Upper lobe of left lung (tissue), 4 donors: ENCODE measurements around the gene HERC3.

Source experiments
- EP300 ChIP-seq, 4 donors: sonication (generic); formaldehyde crosslinking; IDR thresholded peaks; one replicate each; pipeline ENCODE4 v1.5.1; 2017; ENCODE audit warnings: antibody characterized with exemption in 4 of 4, control low read depth in 2 of 4
- POLR2A ChIP-seq, 4 donors: fragments of 450-650 bp; IDR thresholded peaks; one replicate each; pipeline ENCODE4 v1.5.1; 2016 to 2017; ENCODE audit warnings: antibody characterized with exemption in 4 of 4, mild to moderate bottlenecking in 2 of 4
- POLR2AphosphoS5 ChIP-seq, 2 donors: sonication (generic); formaldehyde crosslinking; IDR thresholded peaks; one replicate each; pipeline ENCODE4 v1.5.1; 2017; ENCODE audit warnings: antibody characterized with exemption in 2 of 2
- TF ChIP-seq, protein P1 (sequence below), 6 experiments: fragments of 450-650 bp in 4 of 6; fragments of 200-600 bp in 2 of 6; sonication (generic) in 2 of 6; IDR thresholded peaks; one replicate each; pipeline ENCODE4 v1.5.1; 2016 to 2019; ENCODE audit warnings: antibody characterized with exemption in 6 of 6

DNA sequence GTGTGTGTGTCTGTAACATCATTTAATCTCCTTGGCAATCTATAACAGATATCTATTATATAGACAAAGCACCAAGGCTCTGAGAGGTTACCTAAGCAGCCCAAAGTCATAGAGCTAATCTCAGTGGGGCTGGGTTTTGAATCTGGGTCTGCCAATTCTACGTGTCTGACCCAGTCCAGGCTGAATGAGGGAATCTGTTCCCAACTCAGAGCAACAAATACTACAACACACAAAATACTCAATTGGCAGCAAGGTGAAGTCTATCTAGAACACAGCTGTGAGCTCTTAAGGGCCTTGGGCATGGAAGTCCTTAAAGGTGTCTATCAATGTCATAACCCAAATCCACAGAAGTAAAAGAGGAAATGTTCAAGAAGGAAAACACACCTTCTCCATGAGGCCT, 152.9 kb downstream of the HERC3 start:
- TF ChIP-seq, protein P1, sequence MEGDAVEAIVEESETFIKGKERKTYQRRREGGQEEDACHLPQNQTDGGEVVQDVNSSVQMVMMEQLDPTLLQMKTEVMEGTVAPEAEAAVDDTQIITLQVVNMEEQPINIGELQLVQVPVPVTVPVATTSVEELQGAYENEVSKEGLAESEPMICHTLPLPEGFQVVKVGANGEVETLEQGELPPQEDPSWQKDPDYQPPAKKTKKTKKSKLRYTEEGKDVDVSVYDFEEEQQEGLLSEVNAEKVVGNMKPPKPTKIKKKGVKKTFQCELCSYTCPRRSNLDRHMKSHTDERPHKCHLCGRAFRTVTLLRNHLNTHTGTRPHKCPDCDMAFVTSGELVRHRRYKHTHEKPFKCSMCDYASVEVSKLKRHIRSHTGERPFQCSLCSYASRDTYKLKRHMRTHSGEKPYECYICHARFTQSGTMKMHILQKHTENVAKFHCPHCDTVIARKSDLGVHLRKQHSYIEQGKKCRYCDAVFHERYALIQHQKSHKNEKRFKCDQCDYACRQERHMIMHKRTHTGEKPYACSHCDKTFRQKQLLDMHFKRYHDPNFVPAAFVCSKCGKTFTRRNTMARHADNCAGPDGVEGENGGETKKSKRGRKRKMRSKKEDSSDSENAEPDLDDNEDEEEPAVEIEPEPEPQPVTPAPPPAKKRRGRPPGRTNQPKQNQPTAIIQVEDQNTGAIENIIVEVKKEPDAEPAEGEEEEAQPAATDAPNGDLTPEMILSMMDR (IDR thresholded peaks at IDR 0.05), result no peak
- TF ChIP-seq POLR2AphosphoS5 (IDR thresholded peaks at IDR 0.05), result no peak
- TF ChIP-seq POLR2A (IDR thresholded peaks at IDR 0.05), result no peak
- TF ChIP-seq EP300 (IDR thresholded peaks at IDR 0.05), result no peak
